WTC11 (cell line): ENCODE measurements around the gene ACIN1. TPM values are rescaled to one million over a fixed set of nuclear protein-coding genes. Genes with fewer than 3 reads are reported as not detected.

Source experiments
- ATAC-seq: fragments of 200-7000 bp; cut with Tn5 transposase; 2 replicates; pipeline ENCODE4 v1.10.0; 2021; ENCODE audit warnings: mild to moderate bottlenecking, moderate library complexity
- CTCF ChIA-PET: fragments of 300-600 bp; sonication (Branson Sonifier 250); formaldehyde crosslinking; loops from one replicate; lab custom pipeline; 2021; ENCODE audit warnings: antibody characterized with exemption; lab: Charles Lee
- POLR2A ChIA-PET: fragments of 350-600 bp; sonication (Branson Sonifier 250); formaldehyde crosslinking; loops from one replicate; lab custom pipeline; 2021; ENCODE audit warnings: antibody characterized with exemption; lab: Charles Lee
- DNase-seq: peaks from one replicate; pipeline ENCODE4 v3.0.0; 2021; ENCODE audit warnings: low spot score
- H3K27ac Mint-ChIP-seq: 2 replicates; pipeline ENCODE4 v1.8.0; 2021; ENCODE audit warnings: mixed read lengths
- H3K27me3 Mint-ChIP-seq: 2 replicates; pipeline ENCODE4 v1.8.0; 2021; ENCODE audit warnings: low read depth, mild to moderate bottlenecking, moderate library complexity, mixed read lengths
- H3K36me3 Mint-ChIP-seq: 2 replicates; pipeline ENCODE4 v1.8.0; 2021; ENCODE audit warnings: mixed read lengths
- H3K4me1 Mint-ChIP-seq: 2 replicates; pipeline ENCODE4 v1.8.0; 2022; ENCODE audit warnings: mixed read lengths
- H3K4me3 Mint-ChIP-seq: 2 replicates; pipeline ENCODE4 v1.8.0; 2021; ENCODE audit warnings: mild to moderate bottlenecking, moderate library complexity, mixed read lengths
- H3K9me3 Mint-ChIP-seq: 2 replicates; pipeline ENCODE4 v1.8.0; 2021; ENCODE audit warnings: mixed read lengths
- CREB1 ChIP-seq: sonication (generic); formaldehyde crosslinking; IDR thresholded peaks from 2 replicates; pipeline ENCODE4 v1.8.0; 2023; ENCODE audit warnings: mild to moderate bottlenecking, missing genetic modification reagents
- FOXK1 ChIP-seq: sonication (generic); formaldehyde crosslinking; IDR thresholded peaks from 2 replicates; pipeline ENCODE4 v1.8.0; 2022; ENCODE audit warnings: mild to moderate bottlenecking, moderate library complexity, missing genetic modification reagents
- ZNF317 ChIP-seq: sonication (generic); formaldehyde crosslinking; IDR thresholded peaks from 2 replicates; pipeline ENCODE4 v1.8.1; 2023; ENCODE audit warnings: low read depth, mild to moderate bottlenecking, moderate library complexity, missing genetic modification reagents, borderline replicate concordance
- ZNF416 ChIP-seq: fragments of 250-450 bp; sonication (Bioruptor Pico); IDR thresholded peaks from 2 replicates; pipeline ENCODE4 v1.9.0; 2021; ENCODE audit warnings: mild to moderate bottlenecking, inconsistent platforms
- ZNF532 ChIP-seq: fragments of 250-450 bp; sonication (Bioruptor Pico); IDR thresholded peaks from 2 replicates; pipeline ENCODE4 v1.9.0; 2021; ENCODE audit warnings: mild to moderate bottlenecking, borderline replicate concordance
- total RNA-seq: library from RNA; stranded (reverse); gene quantifications from 3 replicates; pipeline ENCODE4 v1.2.3, GENCODE V29; 2021
- TF ChIP-seq, protein P1 (sequence below): sonication (generic); formaldehyde crosslinking; conservative IDR thresholded peaks from 2 replicates; pipeline ENCODE4 v1.8.1; 2023; ENCODE audit warnings: mild to moderate bottlenecking, low read depth, missing genetic modification reagents, moderate library complexity
- TF ChIP-seq, protein P2 (sequence below): sonication (generic); formaldehyde crosslinking; IDR thresholded peaks from 2 replicates; pipeline ENCODE4 v1.8.0; 2023; ENCODE audit warnings: mild to moderate bottlenecking, missing genetic modification reagents
- TF ChIP-seq, protein P3 (sequence below): sonication (generic); formaldehyde crosslinking; IDR thresholded peaks from 2 replicates; pipeline ENCODE4 v1.8.1; 2023; ENCODE audit warnings: mild to moderate bottlenecking, missing genetic modification reagents, moderate library complexity
- TF ChIP-seq, protein P4 (sequence below): sonication (generic); formaldehyde crosslinking; IDR thresholded peaks from 2 replicates; pipeline ENCODE4 v1.8.1; 2023; ENCODE audit warnings: mild to moderate bottlenecking, missing genetic modification reagents, moderate library complexity

Gene ACIN1
- total RNA-seq, 1 experiment from 2014 or later = 229 TPM

DNA sequence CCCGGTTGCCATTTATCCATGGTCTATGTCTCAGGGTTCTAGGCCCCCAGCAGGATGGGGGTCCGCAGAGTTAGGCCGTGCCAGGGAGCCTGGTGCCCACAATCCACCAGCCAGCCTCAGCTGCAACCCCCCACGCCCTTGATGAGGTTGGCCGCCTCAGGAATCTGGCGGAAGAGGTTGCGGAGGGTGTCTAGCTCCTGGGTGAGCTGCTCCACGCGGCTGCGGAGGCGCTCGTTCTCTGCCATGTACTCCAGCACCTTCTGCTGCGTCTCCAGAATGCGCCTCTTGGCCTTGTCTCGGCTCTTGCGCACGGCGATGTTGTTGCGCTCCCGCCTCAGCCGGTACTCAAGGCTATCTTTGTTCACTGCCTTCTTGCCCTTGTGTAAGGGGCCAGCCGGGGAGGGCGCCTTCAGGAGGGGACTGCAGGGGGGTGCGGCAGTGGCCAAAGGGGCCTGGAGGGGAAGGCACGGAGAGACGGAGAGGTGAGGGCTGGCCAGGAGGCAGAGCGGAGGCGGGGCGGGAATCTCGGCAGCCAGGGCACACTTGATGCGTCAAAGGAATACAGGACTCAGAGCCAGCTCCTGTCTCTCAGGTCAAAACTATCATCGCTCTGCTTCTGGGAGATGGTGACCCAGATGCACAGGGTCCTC lies 22.6 kb upstream of the ACIN1 start (continued):
- no peak for TF ChIP-seq ZNF532 (CRISPR knock-in tag)
- TF ChIP-seq CREB1 (CRISPR knock-in tag) = no peak
- TF ChIP-seq, all 79 proteins: peak for 0

DNA sequence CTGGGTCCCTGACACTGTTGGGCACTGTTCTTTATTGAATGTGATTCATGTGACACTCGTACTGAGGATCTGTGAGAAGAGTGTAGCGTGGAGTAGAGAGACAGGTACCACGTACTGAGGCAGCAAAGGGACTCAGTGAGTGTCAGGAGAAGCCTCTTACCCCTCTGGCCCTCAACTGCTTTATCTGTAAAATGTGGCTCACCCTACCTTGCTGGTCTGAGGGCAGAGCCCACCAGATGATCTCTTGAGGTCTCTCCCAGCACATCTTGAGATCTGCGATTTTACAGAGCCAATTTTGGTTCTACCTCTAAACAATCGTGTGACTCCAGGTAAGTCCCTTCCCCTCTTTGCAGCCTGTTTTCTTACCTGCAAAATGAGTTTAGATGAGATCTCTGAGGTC lies 21.0 kb upstream of the ACIN1 start:
- ChIA-PET CTCF (interaction anchor here (1.0 kb wide), 1 partner anchor 47 kb away, joined by 3 read pairs; no protein-coding TSS in a partner anchor), POLR2A (no interaction called here)
- no peak overlapping the region for H3K4me3 Mint-ChIP-seq

More for the DNA sequence above, 21.0 kb upstream of the ACIN1 start:
- Mint-ChIP-seq H3K4me1 (peaks cover 39% of the 10 kb centered on the region), H3K27ac (no peak overlapping the region), H3K36me3 (no peaks in the 10 kb centered on the region), H3K9me3 (no peaks in the 10 kb centered on the region), H3K27me3 (peaks cover 22% of the 10 kb centered on the region)
- ATAC-seq (no peak), DNase-seq (no peak)
- TF ChIP-seq CREB1 (CRISPR knock-in tag) (no peak), ZNF317 (CRISPR knock-in tag) (no peak), FOXK1 (no peak), ZNF416 (CRISPR knock-in tag) (no peak)
- TF ChIP-seq, protein P1, sequence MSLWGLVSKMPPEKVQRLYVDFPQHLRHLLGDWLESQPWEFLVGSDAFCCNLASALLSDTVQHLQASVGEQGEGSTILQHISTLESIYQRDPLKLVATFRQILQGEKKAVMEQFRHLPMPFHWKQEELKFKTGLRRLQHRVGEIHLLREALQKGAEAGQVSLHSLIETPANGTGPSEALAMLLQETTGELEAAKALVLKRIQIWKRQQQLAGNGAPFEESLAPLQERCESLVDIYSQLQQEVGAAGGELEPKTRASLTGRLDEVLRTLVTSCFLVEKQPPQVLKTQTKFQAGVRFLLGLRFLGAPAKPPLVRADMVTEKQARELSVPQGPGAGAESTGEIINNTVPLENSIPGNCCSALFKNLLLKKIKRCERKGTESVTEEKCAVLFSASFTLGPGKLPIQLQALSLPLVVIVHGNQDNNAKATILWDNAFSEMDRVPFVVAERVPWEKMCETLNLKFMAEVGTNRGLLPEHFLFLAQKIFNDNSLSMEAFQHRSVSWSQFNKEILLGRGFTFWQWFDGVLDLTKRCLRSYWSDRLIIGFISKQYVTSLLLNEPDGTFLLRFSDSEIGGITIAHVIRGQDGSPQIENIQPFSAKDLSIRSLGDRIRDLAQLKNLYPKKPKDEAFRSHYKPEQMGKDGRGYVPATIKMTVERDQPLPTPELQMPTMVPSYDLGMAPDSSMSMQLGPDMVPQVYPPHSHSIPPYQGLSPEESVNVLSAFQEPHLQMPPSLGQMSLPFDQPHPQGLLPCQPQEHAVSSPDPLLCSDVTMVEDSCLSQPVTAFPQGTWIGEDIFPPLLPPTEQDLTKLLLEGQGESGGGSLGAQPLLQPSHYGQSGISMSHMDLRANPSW = no peak
- TF ChIP-seq, protein P2, sequence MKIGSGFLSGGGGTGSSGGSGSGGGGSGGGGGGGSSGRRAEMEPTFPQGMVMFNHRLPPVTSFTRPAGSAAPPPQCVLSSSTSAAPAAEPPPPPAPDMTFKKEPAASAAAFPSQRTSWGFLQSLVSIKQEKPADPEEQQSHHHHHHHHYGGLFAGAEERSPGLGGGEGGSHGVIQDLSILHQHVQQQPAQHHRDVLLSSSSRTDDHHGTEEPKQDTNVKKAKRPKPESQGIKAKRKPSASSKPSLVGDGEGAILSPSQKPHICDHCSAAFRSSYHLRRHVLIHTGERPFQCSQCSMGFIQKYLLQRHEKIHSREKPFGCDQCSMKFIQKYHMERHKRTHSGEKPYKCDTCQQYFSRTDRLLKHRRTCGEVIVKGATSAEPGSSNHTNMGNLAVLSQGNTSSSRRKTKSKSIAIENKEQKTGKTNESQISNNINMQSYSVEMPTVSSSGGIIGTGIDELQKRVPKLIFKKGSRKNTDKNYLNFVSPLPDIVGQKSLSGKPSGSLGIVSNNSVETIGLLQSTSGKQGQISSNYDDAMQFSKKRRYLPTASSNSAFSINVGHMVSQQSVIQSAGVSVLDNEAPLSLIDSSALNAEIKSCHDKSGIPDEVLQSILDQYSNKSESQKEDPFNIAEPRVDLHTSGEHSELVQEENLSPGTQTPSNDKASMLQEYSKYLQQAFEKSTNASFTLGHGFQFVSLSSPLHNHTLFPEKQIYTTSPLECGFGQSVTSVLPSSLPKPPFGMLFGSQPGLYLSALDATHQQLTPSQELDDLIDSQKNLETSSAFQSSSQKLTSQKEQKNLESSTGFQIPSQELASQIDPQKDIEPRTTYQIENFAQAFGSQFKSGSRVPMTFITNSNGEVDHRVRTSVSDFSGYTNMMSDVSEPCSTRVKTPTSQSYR (CRISPR knock-in tag) = no peak
- TF ChIP-seq, protein P3, sequence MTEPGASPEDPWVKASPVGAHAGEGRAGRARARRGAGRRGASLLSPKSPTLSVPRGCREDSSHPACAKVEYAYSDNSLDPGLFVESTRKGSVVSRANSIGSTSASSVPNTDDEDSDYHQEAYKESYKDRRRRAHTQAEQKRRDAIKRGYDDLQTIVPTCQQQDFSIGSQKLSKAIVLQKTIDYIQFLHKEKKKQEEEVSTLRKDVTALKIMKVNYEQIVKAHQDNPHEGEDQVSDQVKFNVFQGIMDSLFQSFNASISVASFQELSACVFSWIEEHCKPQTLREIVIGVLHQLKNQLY (CRISPR knock-in tag) = no peak
- TF ChIP-seq, protein P4, sequence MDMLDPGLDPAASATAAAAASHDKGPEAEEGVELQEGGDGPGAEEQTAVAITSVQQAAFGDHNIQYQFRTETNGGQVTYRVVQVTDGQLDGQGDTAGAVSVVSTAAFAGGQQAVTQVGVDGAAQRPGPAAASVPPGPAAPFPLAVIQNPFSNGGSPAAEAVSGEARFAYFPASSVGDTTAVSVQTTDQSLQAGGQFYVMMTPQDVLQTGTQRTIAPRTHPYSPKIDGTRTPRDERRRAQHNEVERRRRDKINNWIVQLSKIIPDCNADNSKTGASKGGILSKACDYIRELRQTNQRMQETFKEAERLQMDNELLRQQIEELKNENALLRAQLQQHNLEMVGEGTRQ (CRISPR knock-in tag) = no peak
